ACHN (cell line): Measurements from ENCODE around the gene PXMP4.

ENCODE experiments used
- DNase-seq: peaks from one replicate; pipeline ENCODE4 v3.0.0-alpha.2; 2015
- in situ Hi-C: cut with HindIII; loops from 2 replicates; pipeline ENCODE4 v1.10.0; 2017; ENCODE audit warnings: low sequenced_read_pairs, low pct_ligation_motif_present, low pct_unique_long_range_greater_than_20kb

Gene PXMP4

GRCh38 chr20:33674294-33675135 is 45.6 kb downstream of the PXMP4 start, which contains the start of gene NECAB3:
Gene NECAB3, minus strand, starts transcription at chr20:33674428. Its CDS starts 76 bp downstream, at chr20:33674352.
- in situ Hi-C loops: no loop called here
- peak; percentile 80 for DNase-seq

- in situ Hi-C loops: no loop called here
- DNase-seq: no peak
Observed at GRCh38 chr20:33673410-33674293, 46.5 kb downstream of the PXMP4 start.

GRCh38 chr20:33673114-33673409 is 47.0 kb downstream of the PXMP4 start:
- in situ Hi-C loops: no loop called here

DNA sequence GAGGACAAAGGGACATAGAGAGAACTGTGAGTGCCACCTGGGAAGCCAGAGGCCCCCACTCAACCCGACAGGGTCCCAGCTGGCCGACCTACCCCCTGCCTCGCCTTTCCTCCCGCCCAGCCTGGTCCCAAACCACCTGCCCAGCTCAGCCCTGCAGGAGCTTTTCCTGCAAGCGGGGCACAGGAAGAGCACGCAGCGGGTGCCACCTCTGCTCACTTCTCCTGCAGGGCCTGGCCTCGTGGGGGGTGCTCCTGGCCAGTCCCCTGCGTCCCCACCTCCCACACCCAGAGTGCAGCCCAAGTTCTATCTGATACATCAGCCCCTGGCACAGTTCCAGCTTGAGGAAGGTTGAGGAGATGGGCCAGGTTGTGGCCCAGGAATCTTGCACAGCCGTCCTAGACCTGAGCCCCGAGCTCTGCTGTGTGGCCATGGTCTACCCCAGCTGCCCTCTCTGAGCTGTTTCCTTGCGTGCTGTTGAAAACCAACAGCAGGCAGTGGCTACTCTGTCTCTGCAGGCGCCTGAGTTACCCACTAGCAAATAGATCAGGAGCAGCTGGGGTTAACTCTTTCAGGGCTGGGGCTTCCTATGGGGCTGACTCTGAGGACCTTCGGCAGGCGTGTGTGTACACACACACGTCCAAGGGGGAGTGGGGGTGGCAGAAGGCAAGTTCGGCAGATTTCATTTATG is 47.5 kb downstream of the PXMP4 start:
- in situ Hi-C loops: no loop called here
- DNase-seq: no peak

More at GRCh38 chr20:33673114-33673409, 47.0 kb downstream of the PXMP4 start:
- no peak for DNase-seq

GRCh38 chr20:33671573-33672288 is 48.4 kb downstream of the PXMP4 start:
- no peak for DNase-seq
- in situ Hi-C loops: no loop called here

GRCh38 chr20:33670715-33671499 is 49.2 kb downstream of the PXMP4 start:
- no peak for DNase-seq
- in situ Hi-C loops: no loop called here

DNA sequence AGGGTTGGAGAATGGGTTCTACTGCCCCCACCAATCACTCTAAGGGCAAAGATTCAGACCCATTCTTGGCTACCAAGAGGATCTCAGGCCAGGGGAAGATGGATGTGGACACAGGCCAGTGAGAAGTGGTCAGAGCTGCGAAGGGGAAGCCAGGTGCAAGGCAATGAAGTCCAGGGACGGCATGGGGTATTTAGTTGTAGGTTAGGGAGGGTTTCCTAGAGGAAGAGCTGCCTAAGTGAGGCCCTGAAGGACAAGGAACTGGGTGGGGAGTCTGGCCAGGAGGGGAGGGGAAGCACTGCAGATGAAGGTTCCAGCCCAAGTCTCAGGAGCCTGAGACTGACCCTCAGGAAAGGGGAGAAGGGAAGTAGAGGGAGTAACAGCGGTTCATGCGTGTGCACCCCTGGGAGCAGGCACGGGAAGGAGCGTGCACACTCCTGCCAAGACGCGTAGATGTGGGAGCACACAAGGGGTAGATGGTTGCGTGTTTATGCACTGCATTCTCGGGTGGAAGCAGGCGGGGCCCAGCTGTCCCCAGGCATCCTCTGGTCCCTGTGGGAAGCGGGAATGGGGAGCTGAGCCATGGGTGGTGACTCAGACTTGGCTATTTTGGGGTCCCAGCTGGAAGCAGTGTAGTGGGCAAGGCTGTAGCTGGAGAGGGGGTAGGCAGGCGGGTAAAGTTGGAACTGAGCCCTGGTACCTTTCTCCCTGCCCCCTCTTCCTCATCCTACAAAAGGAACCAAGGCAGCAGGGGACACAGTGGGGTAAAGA is 50.1 kb downstream of the PXMP4 start:
- in situ Hi-C loops: no loop called here
- no peak for DNase-seq

- no peak for DNase-seq
- in situ Hi-C loops: no loop called here
Observed at GRCh38 chr20:33669224-33669623, 50.9 kb downstream of the PXMP4 start.

GRCh38 chr20:33668466-33669155 is 51.5 kb downstream of the PXMP4 start:
- no peak for DNase-seq
- in situ Hi-C loops: no loop called here

- in situ Hi-C loops: no loop called here
Observed at GRCh38 chr20:33667676-33668465, 52.2 kb downstream of the PXMP4 start.

DNA sequence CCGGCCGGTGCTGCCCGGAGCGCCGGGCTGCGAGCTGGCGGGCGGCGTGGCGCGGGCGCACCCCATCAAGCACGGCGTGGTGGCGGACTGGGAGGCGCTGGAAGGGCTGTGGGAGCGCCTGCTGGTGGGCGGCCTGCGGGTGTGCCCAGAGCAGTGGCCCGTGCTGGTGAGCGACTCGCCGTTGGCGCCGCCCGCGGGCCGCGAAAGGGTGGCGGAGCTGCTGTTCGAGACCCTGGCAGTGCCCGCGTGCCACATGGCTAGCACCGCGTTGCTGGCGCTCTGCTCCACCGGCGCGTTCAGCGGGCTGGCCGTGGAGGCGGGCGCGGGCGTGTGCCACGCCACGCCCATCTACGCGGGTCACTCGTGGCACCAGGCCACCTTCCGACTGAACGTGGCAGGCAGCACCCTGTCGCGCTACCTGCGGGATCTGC is 52.9 kb downstream of the PXMP4 start:
- in situ Hi-C loops: no loop called here
- DNase-seq: no peak

More at GRCh38 chr20:33667676-33668465, 52.2 kb downstream of the PXMP4 start:
- peak; percentile 35 for DNase-seq

GRCh38 chr20:33666293-33667244 is 53.5 kb downstream of the PXMP4 start, which contains the start of gene ACTL10:
Gene ACTL10, plus strand, starts transcription at chr20:33666943. Its CDS starts 555 bp downstream, at chr20:33667498.
- in situ Hi-C loops: no loop called here
- DNase-seq: peak; percentile 98

DNA sequence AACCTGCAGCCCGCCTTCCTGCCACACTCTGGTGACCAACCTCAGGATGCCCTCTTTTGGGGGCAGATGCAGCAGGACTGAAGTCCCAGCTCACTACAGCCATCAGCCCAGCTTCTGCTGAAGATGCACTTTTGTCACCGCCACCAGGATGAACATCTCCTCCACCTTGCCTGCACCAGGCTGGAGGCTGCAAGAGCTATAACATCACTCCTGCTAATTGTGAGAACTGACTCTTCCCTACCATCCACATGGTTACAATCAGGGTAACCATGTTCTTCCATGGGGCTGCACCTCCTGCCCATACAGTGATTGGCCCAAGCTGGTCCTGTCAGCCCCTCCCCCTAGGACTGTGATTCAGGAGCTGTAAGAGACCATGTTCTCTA is 55.4 kb downstream of the PXMP4 start:
- in situ Hi-C loops: no loop called here

DNA sequence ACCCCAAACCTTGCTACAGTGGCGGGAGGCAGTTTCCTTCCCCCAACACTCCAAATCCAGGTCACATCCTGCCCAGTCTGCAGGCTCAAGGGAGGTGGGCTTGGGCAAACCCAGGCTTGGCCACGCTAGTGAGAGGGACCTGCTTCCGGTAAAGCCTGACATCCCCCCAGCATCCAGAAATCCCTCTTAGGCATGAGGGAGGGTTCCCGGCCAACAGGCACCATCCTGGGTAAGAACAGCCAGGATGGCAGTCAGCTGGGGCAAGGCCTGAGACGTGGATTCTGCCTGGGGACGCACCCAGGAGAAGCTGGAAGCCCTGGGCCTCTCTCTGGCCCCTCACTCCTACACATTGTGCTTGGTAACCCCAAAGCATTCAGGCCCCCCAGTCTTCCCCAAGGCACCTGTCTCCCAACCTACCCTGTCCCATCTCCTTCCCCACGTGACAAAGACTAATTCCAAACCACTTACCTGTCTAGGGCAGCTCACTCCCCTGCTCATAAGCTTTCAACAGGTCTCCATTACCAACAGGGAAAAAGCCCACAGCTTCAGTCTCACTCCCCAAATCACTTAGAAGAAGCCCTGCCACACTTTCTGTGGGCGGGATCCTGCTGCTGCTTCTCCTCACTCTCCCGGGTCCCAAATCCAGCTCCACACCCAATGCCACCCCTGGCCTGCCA is 55.9 kb downstream of the PXMP4 start:
- in situ Hi-C loops: no loop called here
- no peak for DNase-seq

More for the DNA sequence above, 55.4 kb downstream of the PXMP4 start:
- DNase-seq: no peak
